Endodermal cell (in vitro differentiated cells): ENCODE measurements around the gene JMJD1C. TPM values are rescaled to one million over a fixed set of nuclear protein-coding genes. Genes with fewer than 3 reads are reported as not detected.

Experiments used
- DNase-seq: peaks from one replicate; pipeline ENCODE4 v3.0.0-alpha.2; 2017
- H3K27ac ChIP-seq: 2 replicates; pipeline ENCODE4 v1.5.1; 2013; ENCODE audit warnings: mild to moderate bottlenecking, low read depth, low read length, moderate library complexity
- H3K27me3 ChIP-seq: 2 replicates; pipeline ENCODE4 v1.6.1; 2013; ENCODE audit warnings: mild to moderate bottlenecking, low read length, moderate library complexity; ENCODE audit not compliant: insufficient read depth, control insufficient read depth, poor library complexity, severe bottlenecking
- H3K36me3 ChIP-seq: 2 replicates; pipeline ENCODE4 v1.7.0; 2013; ENCODE audit warnings: mild to moderate bottlenecking, low read length, moderate library complexity; ENCODE audit not compliant: control insufficient read depth, insufficient read depth
- H3K4me1 ChIP-seq: one replicate; pipeline ENCODE4 v1.7.0; 2013; ENCODE audit warnings: low read length; ENCODE audit not compliant: control insufficient read depth, insufficient read depth
- H3K4me3 ChIP-seq: 2 replicates; pipeline ENCODE4 v1.5.1; 2013; ENCODE audit warnings: mild to moderate bottlenecking, low read length, moderate library complexity
- H3K9ac ChIP-seq: 2 replicates; pipeline ENCODE4 v1.6.1; 2013; ENCODE audit warnings: mild to moderate bottlenecking, low read length, moderate library complexity; ENCODE audit not compliant: poor library complexity, severe bottlenecking; ENCODE audit errors: extremely low read depth
- H3K9me3 ChIP-seq: 2 replicates; pipeline ENCODE4 v1.6.1; 2013; ENCODE audit warnings: mild to moderate bottlenecking, low read length, moderate library complexity; ENCODE audit not compliant: control insufficient read depth
- H3K27ac Mint-ChIP-seq: 2 replicates; pipeline ENCODE4 v1.8.0; 2020; ENCODE audit warnings: mixed read lengths
- H3K27me3 Mint-ChIP-seq: 2 replicates; pipeline ENCODE4 v1.8.0; 2021; ENCODE audit warnings: mild to moderate bottlenecking, mixed read lengths; ENCODE audit not compliant: insufficient read depth
- H3K36me3 Mint-ChIP-seq: 2 replicates; pipeline ENCODE4 v1.8.0; 2020; ENCODE audit warnings: low read depth, mixed read lengths
- H3K4me1 Mint-ChIP-seq: 2 replicates; pipeline ENCODE4 v1.8.0; 2020; ENCODE audit warnings: mixed read lengths
- H3K4me3 Mint-ChIP-seq: 2 replicates; pipeline ENCODE4 v1.8.0; 2020; ENCODE audit warnings: mild to moderate bottlenecking, moderate library complexity, mixed read lengths
- H3K9me3 Mint-ChIP-seq: 2 replicates; pipeline ENCODE4 v1.8.0; 2020; ENCODE audit warnings: mild to moderate bottlenecking, mixed read lengths
- WGBS, 2 experiments: methylation state at CpG; one replicate each; pipeline versions ENCODE4 v1.1.5 to v1.1.7; 2013; ENCODE audit warnings: missing lambda C conversion rate in 2 of 2, mixed read lengths in 1 of 2; ENCODE audit not compliant: insufficient coverage in 1 of 2, insufficient read length in 1 of 2; 5-methylcytosine and 5-hydroxymethylcytosine counted together
- total RNA-seq, 2 donors: library from RNA; stranded (reverse); fragmentation: NEBNext Ultra II Directional in 1 of 2; extraction: Animal tissue kit (Norgen Biotek cat#: 25700) in 1 of 2; gene quantifications; 2 replicates in 1 of 2; 3 replicates in 1 of 2; pipeline ENCODE4 v1.2.1, GENCODE V29; 2021
- TF ChIP-seq, protein P1 (sequence below): fragments of 200-600 bp; sonication (generic); conservative IDR thresholded peaks from 2 replicates; pipeline ENCODE4 v1.5.0; 2021; ENCODE audit warnings: antibody characterized with exemption, mild to moderate bottlenecking

JMJD1C gene
- total RNA-seq, 2 donors from 2014 or later, result 91.3 to 114 TPM

DNA sequence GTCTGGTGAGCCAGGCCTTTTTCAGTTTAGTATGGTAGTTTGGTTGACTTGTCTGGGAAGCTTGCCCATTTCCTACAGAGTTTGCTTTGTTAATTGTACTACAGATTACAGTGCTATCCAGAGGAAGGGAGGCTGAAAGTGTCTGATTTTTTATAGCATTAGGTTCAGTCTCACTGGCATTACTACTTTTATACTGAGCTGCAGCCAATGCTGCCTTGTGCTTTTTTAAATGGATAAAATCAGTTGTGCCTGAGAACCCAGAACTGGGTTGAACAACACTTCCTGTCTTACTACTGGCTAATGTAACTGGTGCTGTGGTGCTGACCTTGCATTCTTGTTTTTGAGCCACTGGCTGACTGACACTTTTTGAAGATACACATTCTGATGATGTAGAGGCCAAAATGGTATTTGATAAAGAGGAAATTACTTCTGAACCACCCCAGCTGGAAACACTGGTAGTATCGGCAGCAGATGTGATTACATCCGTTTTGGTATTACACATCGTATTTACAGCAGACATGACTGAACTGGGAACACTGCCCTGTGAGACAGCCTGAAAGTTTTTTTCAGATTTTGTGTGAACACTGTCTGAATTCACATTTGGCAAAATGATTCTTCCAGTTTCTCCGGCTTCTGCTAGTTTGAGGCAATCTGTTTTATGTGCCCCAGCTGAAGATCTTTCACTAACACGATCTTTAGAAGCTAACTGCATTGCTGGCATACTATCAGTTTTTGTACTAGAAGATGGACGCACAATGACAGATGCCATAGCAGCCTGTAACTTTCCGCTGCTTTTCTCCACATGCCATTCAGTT, 258.6 kb downstream of the JMJD1C start:
- no peak overlapping the region for H3K9ac ChIP-seq
- H3K4me3 Mint-ChIP-seq, result no peak overlapping the region
- TF ChIP-seq, protein P1, sequence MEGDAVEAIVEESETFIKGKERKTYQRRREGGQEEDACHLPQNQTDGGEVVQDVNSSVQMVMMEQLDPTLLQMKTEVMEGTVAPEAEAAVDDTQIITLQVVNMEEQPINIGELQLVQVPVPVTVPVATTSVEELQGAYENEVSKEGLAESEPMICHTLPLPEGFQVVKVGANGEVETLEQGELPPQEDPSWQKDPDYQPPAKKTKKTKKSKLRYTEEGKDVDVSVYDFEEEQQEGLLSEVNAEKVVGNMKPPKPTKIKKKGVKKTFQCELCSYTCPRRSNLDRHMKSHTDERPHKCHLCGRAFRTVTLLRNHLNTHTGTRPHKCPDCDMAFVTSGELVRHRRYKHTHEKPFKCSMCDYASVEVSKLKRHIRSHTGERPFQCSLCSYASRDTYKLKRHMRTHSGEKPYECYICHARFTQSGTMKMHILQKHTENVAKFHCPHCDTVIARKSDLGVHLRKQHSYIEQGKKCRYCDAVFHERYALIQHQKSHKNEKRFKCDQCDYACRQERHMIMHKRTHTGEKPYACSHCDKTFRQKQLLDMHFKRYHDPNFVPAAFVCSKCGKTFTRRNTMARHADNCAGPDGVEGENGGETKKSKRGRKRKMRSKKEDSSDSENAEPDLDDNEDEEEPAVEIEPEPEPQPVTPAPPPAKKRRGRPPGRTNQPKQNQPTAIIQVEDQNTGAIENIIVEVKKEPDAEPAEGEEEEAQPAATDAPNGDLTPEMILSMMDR, result no peak

DNA sequence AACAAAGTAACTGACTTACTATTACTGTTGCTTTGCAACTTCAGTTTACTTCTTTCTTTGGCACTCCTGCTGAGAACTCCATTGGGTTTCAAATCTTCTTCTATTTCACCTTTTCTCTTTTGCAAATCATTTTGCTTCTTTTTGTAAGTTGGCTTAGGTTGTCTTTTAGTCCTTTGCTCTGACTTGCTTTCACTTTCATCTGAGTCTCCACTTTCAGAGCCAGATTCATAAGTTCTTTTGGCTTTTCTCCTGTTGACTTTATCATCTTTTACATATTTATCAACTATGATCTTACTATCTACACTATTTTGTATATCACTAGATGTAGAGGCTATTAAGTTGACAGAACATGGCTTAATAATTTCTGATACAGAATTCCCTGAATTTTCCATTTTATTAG, 259.2 kb downstream of the JMJD1C start:
- Mint-ChIP-seq H3K27ac (no peak overlapping the region), H3K27me3 (no peaks in the 10 kb centered on the region), H3K36me3 (peaks cover 49% of the 10 kb centered on the region), H3K4me1 (peaks cover 25% of the 10 kb centered on the region), H3K9me3 (no peaks in the 10 kb centered on the region), H3K4me3 (no peak overlapping the region)
- no peak overlapping the region for H3K4me3 ChIP-seq
- H3K9ac ChIP-seq, result no peak overlapping the region
- H3K4me1 ChIP-seq, result no peaks in the 10 kb centered on the region
- TF ChIP-seq, protein P1, result no peak
- H3K27me3 ChIP-seq, result no peaks in the 10 kb centered on the region
- DNase-seq, result no peak
- H3K27ac ChIP-seq, result no peak overlapping the region
- H3K9me3 ChIP-seq, result no peaks in the 10 kb centered on the region
- H3K36me3 ChIP-seq, result peaks cover 92% of the 10 kb centered on the region

More for the DNA sequence above, 258.6 kb downstream of the JMJD1C start:
- Mint-ChIP-seq H3K36me3 (peaks cover 52% of the 10 kb centered on the region), H3K27ac (no peak overlapping the region), H3K27me3 (no peaks in the 10 kb centered on the region), H3K4me1 (peaks cover 25% of the 10 kb centered on the region), H3K9me3 (no peaks in the 10 kb centered on the region)
- H3K4me1 ChIP-seq, result no peaks in the 10 kb centered on the region
- 84 to 92% methylated on average over 4 to 7 of the region's 7 CpGs for WGBS, 2 experiments
- DNase-seq, result no peak
- peaks cover 93% of the 10 kb centered on the region for H3K36me3 ChIP-seq
- H3K27me3 ChIP-seq, result no peaks in the 10 kb centered on the region
- peak overlapping the region; percentile 11 for H3K27ac ChIP-seq
- H3K4me3 ChIP-seq, result no peak overlapping the region
- H3K9me3 ChIP-seq, result peaks cover 5% of the 10 kb centered on the region

DNA sequence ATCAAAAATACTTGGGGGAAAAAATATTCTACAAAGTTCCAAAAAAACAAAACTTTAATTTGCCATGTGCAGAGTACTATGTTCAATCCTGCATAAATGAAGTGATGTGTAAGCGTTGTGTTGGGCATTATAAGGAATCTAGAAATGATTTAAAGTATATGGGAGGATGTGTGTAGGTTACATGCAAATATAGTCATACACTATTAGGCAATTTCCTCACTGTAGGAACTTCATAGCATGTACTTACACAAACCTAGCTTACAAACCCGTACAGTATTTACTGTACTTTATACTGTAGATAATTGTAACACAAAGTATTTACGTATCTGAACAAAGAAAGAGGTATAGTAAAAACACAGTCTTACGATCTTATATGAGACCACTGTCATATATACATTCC, 260.4 kb downstream of the JMJD1C start:
- Histone ChIP-seq H3K27ac (no peak overlapping the region), H3K4me1 (peaks cover 9% of the 10 kb centered on the region), H3K4me3 (no peak overlapping the region), H3K36me3 (peaks cover 89% of the 10 kb centered on the region), H3K9me3 (no peaks in the 10 kb centered on the region), H3K27me3 (no peaks in the 10 kb centered on the region), H3K9ac (no peak overlapping the region)
- peaks cover 32% of the 10 kb centered on the region for H3K4me1 Mint-ChIP-seq
- peaks cover 44% of the 10 kb centered on the region for H3K36me3 Mint-ChIP-seq
- H3K9me3 Mint-ChIP-seq, result no peaks in the 10 kb centered on the region
- no peak overlapping the region for H3K4me3 Mint-ChIP-seq
- no peak for DNase-seq
- H3K27ac Mint-ChIP-seq, result peak overlapping the region; percentile 2
- TF ChIP-seq, protein P1, result no peak
- WGBS, 2 experiments, result 96% methylated on average over 2 of the region's 4 CpGs; no CpG with 5 or more reads in 1 of the 2 experiments
- H3K27me3 Mint-ChIP-seq, result no peaks in the 10 kb centered on the region
